COR-L47 (cell line): ENCODE measurements around the gene TSPAN12.

ENCODE experiments used
- DNase-seq: peaks from one replicate; lab custom pipeline; 2025; lab: John Stamatoyannopoulos, UW

TSPAN12 gene

DNA sequence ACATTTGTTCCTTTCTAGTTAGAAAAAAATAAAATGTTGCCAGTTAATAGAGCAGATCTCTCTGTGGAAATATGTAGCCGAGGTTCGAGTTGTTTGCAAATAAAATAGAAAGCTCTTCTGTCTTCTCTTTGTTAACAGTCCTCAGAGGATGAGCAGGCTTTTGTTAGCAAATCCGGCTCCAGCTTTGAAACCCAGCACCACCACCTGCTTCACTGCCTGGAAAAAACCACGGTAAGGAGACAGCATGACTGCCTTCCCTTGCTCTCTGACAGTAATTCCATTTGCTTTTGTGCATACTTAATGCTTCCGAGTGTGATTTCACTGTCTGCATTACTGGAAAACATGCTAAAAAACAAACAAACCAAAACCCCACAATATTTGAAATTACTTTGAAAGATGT, 115.6 kb downstream of the TSPAN12 start:
- peak; percentile 76 for DNase-seq

DNA sequence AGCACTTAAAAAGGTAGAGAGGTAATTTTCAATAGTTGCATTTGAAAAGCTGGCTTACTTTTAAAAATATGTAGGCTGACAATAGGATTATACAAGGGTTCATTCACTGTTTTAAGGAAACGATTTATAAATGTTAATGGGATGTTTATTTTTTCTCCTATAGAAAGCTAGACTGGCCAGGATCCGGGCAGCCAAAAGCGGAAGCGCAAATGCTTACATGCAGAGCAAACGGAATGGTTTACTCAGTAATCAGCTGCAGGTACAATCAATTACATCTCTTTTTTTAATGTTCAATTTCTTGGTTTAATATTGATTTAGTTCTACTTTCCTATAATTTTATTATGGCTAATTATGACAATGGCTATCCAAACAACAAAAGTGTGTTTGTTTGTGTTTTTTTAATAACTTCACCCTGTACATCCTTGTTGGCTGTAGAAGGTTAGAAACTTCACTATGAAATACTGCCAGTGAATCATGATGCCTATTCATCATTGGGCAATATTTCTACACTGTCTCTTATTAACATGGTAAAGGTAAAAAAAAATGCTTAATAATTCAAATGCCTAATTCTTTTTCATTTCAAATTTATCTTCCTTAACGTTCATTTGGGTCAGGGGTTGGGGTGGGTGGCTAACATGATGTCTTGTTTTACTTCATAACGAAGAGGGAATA, 116.4 kb downstream of the TSPAN12 start:
- peak; percentile 57 for DNase-seq

GRCh38 chr7:120740348-120740747, 117.6 kb downstream of the TSPAN12 start:
- peak; percentile 10 for DNase-seq

- DNase-seq = peak; percentile 53
Observed at GRCh38 chr7:120738816-120739215, 119.1 kb downstream of the TSPAN12 start.
